Muscle layer of colon (tissue), 2 donors: ENCODE data around the gene MRPL1.
"Not testable (repeated sequence)": the region's sequence is repeated elsewhere in the genome, so short reads cannot be mapped to it uniquely, and the experiment has no call there.

ENCODE experiments used
- H3K27ac ChIP-seq: one replicate; pipeline ENCODE4 v1.7.0; 2013; ENCODE audit warnings: low read depth, mild to moderate bottlenecking, low read length, moderate library complexity
- H3K27me3 ChIP-seq, 2 donors: one replicate each; pipeline ENCODE4 v1.7.0; 2013; ENCODE audit warnings: low read length in 2 of 2, mild to moderate bottlenecking in 2 of 2; ENCODE audit not compliant: insufficient read depth in 2 of 2, control insufficient read depth in 1 of 2
- H3K36me3 ChIP-seq: one replicate; pipeline ENCODE4 v1.7.0; 2013; ENCODE audit warnings: mild to moderate bottlenecking, low read length; ENCODE audit not compliant: insufficient read depth
- H3K4me1 ChIP-seq: one replicate; pipeline ENCODE4 v1.7.0; 2013; ENCODE audit warnings: mild to moderate bottlenecking, low read length; ENCODE audit not compliant: insufficient read depth
- H3K4me3 ChIP-seq, 2 donors: one replicate each; pipeline ENCODE4 v1.7.0; 2013; ENCODE audit warnings: low read length in 2 of 2, low read depth in 1 of 2, mild to moderate bottlenecking in 1 of 2, moderate library complexity in 1 of 2
- H3K9ac ChIP-seq: one replicate; pipeline ENCODE4 v1.7.0; 2013; ENCODE audit warnings: low read length
- H3K9me3 ChIP-seq: one replicate; pipeline ENCODE4 v1.7.0; 2013; ENCODE audit warnings: mild to moderate bottlenecking, low read length
- donor health status: abdominal sarcoma.
- donor health status: Adenocarcinoma of cecum.

MRPL1 gene

DNA sequence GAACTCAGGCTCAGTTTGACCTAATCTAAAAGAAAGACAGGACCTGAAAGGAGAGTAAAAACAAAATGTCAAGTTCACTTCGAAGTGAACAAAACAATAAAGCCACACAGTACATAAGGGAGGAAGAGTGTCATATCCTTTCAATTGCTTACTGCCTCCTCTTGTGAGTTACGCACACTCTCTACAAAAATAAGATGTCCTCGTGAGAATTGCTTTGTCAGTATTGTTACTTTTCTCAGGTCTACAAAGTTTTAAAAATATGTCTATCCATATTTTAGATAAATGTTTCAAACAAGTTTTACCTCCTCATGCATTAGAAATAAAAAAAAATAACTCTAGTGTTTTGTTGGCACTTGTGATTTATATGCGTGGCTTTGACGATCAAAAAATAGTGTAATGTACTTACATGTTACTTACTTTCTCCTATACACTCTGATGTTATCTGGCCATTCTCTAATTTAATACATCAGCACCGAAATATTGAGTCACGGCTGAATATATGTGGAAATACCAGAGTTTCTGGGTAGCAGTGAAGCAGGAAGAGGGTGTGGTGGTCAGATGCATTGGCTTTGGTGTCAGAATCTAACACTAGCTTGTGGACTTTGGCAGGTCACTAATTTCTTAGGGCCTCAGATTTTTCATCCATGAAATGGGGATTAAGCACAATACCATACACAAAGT, 8.1 kb upstream of the MRPL1 start:
- no peaks in the 10 kb centered on the region for H3K27me3 ChIP-seq
- H3K4me1 ChIP-seq: no peaks in the 10 kb centered on the region
- H3K27ac ChIP-seq: no peak overlapping the region
- H3K9me3 ChIP-seq: no peaks in the 10 kb centered on the region
- no peak overlapping the region for H3K4me3 ChIP-seq
- no peak overlapping the region for H3K9ac ChIP-seq
- H3K36me3 ChIP-seq: no peaks in the 10 kb centered on the region

DNA sequence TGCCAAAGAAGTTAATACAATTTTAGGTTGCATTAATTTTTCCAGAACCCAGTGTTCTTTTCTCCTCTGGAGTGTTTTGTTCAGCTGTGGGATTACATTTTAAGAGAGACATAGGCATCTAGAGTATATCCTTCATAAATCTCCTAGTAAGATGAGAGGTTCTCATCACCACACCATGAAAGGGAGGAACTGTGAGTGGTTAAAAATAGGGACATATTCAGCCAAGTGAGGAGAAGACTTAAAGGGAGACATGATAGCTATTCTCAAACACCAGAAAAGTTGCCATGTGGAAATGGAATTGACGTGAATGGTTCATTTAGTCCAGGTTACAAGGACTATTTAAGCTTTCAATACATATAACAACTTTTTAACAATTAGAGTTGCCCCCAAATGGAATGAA, 6.5 kb upstream of the MRPL1 start:
- H3K36me3 ChIP-seq: no peaks in the 10 kb centered on the region
- H3K4me3 ChIP-seq: no peak overlapping the region
- H3K9me3 ChIP-seq: no peaks in the 10 kb centered on the region
- H3K27me3 ChIP-seq: no peaks in the 10 kb centered on the region
- no peaks in the 10 kb centered on the region for H3K4me1 ChIP-seq
- H3K27ac ChIP-seq: no peak overlapping the region
- H3K9ac ChIP-seq: no peak overlapping the region

DNA sequence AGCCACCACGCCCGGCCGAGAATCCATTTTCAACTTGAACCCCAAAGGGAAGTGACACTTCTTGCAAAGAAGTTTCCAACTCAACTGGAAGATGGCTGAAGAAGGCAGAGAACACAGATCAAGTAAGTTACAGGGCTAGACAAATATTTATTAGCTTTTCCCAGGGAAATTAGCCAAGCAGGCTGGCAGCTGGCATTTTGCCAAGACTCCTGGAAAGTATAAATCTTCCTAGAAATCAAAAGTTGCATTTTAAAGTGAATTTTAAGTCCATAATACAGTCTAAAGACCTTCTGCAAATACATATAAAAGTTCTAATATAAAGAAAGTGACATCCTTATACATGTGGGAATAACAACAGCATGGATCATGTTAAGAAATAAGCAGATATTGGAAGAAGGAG, 3.4 kb upstream of the MRPL1 start:
- Histone ChIP-seq H3K4me3 (no peak overlapping the region), H3K4me1 (peaks cover 8% of the 10 kb centered on the region), H3K27ac (no peak overlapping the region), H3K9ac (no peak overlapping the region), H3K9me3 (no peaks in the 10 kb centered on the region), H3K27me3 (no peaks in the 10 kb centered on the region), H3K36me3 (no peaks in the 10 kb centered on the region)

DNA sequence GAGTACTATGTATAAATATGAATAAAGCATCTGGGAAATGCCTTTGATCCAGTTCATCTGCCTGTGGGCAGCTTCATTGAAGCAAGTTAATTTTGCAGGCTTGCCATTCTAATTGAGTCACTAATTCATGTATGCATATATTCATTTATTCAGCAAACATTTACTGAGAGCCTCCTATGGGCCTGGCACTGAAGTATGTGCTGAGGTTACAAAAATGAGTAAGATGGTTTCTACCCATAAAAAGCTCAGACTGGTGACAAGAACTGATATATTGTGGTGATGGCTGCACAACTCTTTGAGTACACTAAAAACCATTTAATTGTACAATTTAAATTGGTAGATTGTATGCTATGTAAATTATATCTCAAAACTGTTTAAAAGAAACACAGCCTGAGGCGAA, 1.1 kb upstream of the MRPL1 start:
- Histone ChIP-seq H3K9me3 (no peaks in the 10 kb centered on the region), H3K36me3 (no peaks in the 10 kb centered on the region), H3K27ac (peak overlapping the region; percentile 93), H3K9ac (no peak overlapping the region), H3K4me3 (peak overlapping the region; percentile 83 to 86), H3K27me3 (no peaks in the 10 kb centered on the region), H3K4me1 (peaks cover 8% of the 10 kb centered on the region)

DNA sequence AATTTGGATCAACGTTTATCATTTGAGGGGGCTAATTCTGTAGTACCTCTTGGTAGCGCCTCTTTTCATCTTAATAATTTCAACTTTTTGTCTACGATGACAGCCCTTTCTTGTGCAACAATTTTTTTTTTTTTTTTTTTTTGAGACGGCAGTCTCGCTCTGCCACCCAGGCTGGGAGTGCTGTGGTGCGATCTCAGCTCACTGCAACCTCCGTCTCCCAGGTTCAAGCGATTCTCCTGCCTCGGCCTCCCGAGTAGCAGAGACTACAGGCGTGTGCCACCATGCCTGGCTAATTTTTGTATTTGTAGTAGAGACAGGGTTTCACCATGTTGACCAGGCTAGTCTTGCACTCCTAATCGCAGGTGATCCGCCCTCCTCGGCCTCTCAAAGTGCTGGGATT, 711 bp downstream of the MRPL1 start:
- peak overlapping the region; percentile 83 to 86 for H3K4me3 ChIP-seq
- H3K36me3 ChIP-seq, H3K9me3 ChIP-seq, H3K27ac ChIP-seq, H3K27me3 ChIP-seq, H3K4me1 ChIP-seq: not testable (repeated sequence)
- peak overlapping the region; percentile 93 for H3K9ac ChIP-seq

DNA sequence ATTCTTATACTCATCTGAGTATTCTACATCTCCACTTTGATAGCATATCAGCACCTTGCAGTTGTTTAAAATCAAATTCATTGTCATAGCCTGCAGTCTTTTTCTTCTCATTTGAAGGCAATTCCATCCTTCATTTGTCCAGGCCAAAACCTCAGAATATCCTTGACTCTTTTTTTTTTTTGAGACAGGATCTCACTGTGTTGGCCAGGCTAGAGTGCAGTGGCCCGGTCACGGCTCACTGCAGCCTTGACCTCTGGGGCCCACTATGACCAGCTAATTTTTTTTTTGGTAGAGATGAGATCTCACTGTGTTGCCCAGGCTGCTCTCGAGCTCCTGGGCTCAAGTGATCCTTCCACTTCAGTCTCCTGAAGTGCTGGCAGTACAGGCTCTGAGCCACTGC, 2.6 kb downstream of the MRPL1 start:
- H3K27me3 ChIP-seq: no peaks in the 10 kb centered on the region
- H3K4me1 ChIP-seq: peaks cover 8% of the 10 kb centered on the region
- no peaks in the 10 kb centered on the region for H3K36me3 ChIP-seq
- no peaks in the 10 kb centered on the region for H3K9me3 ChIP-seq
- H3K27ac ChIP-seq: no peak overlapping the region
- H3K9ac ChIP-seq: no peak overlapping the region
- H3K4me3 ChIP-seq: no peak overlapping the region

DNA sequence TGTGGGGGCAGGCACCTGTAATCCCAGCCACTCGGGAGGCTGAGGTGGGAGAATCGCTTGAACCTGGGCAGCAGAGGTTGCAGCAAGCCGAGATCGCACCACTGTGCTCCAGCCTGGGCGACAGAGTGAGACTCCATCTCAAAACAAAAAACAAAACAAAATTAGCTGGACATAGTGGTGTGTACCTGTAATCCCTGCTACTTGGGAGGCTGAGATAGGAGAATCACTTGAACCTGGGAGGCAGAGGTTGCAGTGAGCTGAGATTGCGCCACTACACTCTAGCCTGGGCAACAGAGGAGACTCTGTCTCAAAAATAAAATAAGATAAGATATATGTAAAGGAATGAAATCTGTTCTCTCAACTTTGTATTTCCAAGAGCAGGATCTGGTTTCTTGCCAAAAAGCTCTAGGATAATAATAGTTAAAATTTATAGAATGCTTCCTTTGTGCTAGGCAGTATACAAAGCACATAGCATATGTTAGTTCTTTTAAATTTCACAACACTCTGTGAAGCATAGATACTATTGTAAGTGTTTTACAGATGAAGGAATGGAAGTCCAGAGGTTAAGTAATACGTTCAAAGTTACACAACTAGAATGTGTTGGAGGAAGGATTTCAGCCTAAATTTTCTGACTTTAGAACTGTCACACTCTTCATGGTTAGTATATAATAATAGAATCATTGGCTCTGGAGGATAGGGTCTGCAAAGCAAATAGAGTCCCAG, 10.3 kb downstream of the MRPL1 start:
- no peak overlapping the region for H3K27ac ChIP-seq
- H3K4me1 ChIP-seq: no peaks in the 10 kb centered on the region
- peaks cover 17% of the 10 kb centered on the region for H3K36me3 ChIP-seq
- no peaks in the 10 kb centered on the region for H3K27me3 ChIP-seq
- H3K9me3 ChIP-seq: no peaks in the 10 kb centered on the region
- H3K9ac ChIP-seq: no peak overlapping the region
- no peak overlapping the region for H3K4me3 ChIP-seq

DNA sequence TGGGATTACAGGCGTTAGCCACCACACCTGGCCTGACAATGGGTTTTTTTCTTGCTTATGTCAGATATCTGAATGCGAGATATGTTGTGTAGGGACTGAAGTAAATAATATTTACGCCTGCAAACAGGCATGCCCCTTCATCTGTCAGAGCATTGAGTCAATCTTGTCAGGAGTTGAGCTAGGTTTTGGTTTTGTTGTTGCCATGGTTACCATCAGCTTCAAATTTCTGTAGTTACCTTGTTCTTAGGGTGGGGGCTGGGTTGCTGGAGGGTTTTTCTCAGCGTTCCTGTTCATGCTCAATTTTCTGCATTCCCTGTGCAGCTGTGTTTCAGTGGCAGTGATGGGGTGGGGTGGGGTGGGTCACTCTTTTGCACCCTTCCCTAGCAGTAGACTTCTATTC, 14.5 kb downstream of the MRPL1 start:
- Histone ChIP-seq H3K36me3 (peaks cover 17% of the 10 kb centered on the region), H3K27ac (no peak overlapping the region), H3K9me3 (no peaks in the 10 kb centered on the region), H3K9ac (no peak overlapping the region), H3K4me1 (no peaks in the 10 kb centered on the region), H3K27me3 (no peaks in the 10 kb centered on the region), H3K4me3 (no peak overlapping the region)

DNA sequence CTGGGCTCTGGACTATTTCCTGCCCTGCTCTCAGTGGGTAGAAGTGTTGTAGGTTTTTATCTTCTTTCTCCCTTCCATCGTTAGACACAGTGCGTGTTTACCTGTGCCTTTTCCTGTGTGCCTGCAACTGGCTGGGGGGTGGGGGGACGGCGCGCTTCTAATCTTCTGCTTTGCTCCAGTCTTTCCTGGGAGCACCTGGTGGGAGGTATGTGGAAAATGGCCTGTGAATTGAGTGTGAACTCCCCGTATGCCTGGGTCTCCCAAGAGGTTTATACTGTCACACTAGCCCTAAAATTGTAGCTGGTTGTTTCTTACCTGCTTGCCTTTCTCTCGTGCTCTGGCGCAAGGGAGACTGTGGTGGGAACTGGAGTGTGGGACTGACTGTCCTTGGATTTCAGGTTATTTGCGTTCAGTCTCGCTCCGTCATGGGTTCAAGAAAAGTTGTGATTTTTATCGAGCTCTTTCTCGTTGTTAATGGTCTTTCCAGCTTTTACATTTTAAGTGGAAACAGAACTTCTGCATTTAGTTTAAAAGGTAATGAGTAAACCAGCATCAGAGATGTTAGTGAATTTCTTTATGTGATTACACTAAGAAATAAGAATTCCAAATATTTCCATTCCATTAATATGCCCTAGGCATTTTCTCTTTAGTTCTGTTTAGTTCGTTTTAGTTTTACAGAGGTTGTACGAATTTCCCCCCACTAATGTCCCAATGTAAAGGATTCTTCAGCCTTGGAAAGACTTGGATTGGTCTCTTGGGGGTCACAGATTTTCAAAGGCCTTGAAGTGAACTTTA, 15.3 kb downstream of the MRPL1 start:
- H3K9me3 ChIP-seq: no peaks in the 10 kb centered on the region
- no peak overlapping the region for H3K27ac ChIP-seq
- no peak overlapping the region for H3K9ac ChIP-seq
- H3K36me3 ChIP-seq: peaks cover 14% of the 10 kb centered on the region
- no peak overlapping the region for H3K4me3 ChIP-seq
- H3K27me3 ChIP-seq: no peaks in the 10 kb centered on the region
- H3K4me1 ChIP-seq: no peaks in the 10 kb centered on the region

DNA sequence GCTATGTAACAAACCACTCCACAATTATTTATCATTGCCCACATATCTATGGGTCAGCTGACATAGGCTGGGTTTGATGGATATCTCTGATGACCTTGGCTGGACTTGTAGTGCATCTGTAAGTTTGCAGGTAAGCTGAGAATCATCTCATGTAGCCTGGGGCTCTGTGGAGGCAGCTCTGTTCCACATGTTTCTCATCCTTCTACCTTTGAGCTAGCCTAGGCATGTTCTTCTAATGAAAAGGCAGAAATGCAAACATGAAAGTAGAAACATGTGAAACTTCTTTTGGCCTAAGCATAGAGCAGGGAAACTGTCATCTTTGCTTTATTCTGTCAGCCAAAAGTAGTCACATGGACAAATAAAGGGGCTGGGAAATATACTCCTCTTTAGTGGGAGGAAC, 18.2 kb downstream of the MRPL1 start:
- H3K9ac ChIP-seq: no peak overlapping the region
- no peak overlapping the region for H3K27ac ChIP-seq
- H3K4me1 ChIP-seq: no peaks in the 10 kb centered on the region
- H3K9me3 ChIP-seq: no peaks in the 10 kb centered on the region
- H3K4me3 ChIP-seq: no peak overlapping the region
- H3K36me3 ChIP-seq: no peaks in the 10 kb centered on the region
- H3K27me3 ChIP-seq: no peaks in the 10 kb centered on the region

DNA sequence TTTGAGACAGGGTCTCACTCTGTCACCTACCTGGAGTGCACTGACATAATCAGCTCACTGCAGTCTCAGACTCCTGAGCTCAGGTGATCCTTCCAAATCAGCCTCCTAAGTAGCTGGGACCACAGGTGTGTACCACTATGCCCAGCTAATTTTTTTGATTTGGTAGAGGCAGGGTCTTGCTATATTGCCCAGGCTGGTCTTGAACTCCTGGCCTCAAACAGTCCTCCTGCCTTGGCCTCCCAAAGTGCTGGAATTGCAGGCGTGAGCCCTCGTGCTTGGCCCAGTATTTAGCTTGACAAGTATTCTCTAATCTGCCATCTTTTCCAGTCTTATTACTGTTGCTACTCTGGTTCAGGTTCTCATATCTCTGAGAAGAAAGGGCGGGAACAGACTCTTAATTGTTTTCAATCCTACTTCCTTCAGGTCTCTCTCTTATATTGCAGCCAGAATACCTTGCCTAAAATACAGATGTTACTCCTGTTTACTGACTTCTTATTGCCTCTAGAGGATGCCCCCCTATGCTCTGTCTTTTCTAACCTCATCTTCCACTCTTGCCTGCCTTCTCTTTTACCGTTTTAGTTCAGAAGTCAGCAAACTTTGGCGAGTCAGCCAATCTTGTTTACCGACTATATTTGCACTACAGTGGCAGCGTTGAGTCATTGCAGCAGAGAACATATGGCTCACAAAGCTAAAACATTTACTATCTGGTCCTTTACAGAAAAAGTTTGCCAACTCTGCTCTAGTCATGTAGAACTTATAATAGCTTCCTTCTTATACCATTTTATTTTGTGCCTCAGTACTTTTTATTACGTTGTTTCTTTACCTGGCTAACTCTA, 19.0 kb downstream of the MRPL1 start:
- Histone ChIP-seq H3K27me3 (no peaks in the 10 kb centered on the region), H3K4me3 (no peak overlapping the region), H3K9ac (no peak overlapping the region), H3K36me3 (no peaks in the 10 kb centered on the region), H3K4me1 (no peaks in the 10 kb centered on the region), H3K9me3 (no peaks in the 10 kb centered on the region), H3K27ac (no peak overlapping the region)
